HEK293 (cell line): ENCODE measurements around the gene SIGLEC1.

Experiments used
- GLI4 ChIP-seq: fragments of 450-650 bp; formaldehyde crosslinking; IDR thresholded peaks from 2 replicates; pipeline ENCODE4 v1.5.1; 2016; ENCODE audit warnings: missing biosample characterization, missing genetic modification characterization
- ZNF138 ChIP-seq: fragments of 450-650 bp; formaldehyde crosslinking; IDR thresholded peaks from 2 replicates; pipeline ENCODE4 v1.5.1; 2016; ENCODE audit warnings: missing biosample characterization, missing genetic modification characterization, borderline replicate concordance
- ZNF274 ChIP-seq, 2 experiments: fragments of 200-500 bp in 1 of 2; fragments of 450-650 bp in 1 of 2; sonication (Bioruptor generic) in 1 of 2; formaldehyde crosslinking in 1 of 2; IDR thresholded peaks; 2 replicates each; pipeline versions ENCODE4 v1.5.1 to v1.6.1; 2014 to 2016; ENCODE audit warnings: borderline replicate concordance in 1 of 2, inconsistent platforms in 1 of 2, low read length in 1 of 2, missing biosample characterization in 1 of 2, missing genetic modification characterization in 1 of 2
- ZNF549 ChIP-seq: fragments of 450-650 bp; IDR thresholded peaks from 2 replicates; pipeline ENCODE4 v1.5.1; 2018; ENCODE audit warnings: missing biosample characterization, missing genetic modification characterization, mild to moderate bottlenecking, inconsistent platforms, moderate library complexity
- ZNF677 ChIP-seq: fragments of 450-650 bp; IDR thresholded peaks from 2 replicates; pipeline ENCODE4 v1.5.0; 2018; ENCODE audit warnings: missing biosample characterization, mild to moderate bottlenecking, missing genetic modification characterization, moderate library complexity
- ZNF791 ChIP-seq: fragments of 450-650 bp; formaldehyde crosslinking; IDR thresholded peaks from 2 replicates; pipeline ENCODE4 v1.5.1; 2016; ENCODE audit warnings: missing biosample characterization, missing genetic modification characterization
- TF ChIP-seq, protein P1 (sequence below): fragments of 450-650 bp; formaldehyde crosslinking; optimal IDR thresholded peaks from 2 replicates; pipeline ENCODE3; 2016; ENCODE audit warnings: missing biosample characterization, mild to moderate bottlenecking, missing genetic modification characterization
- TF ChIP-seq, protein P2 (sequence below): fragments of 450-650 bp; formaldehyde crosslinking; IDR thresholded peaks from 2 replicates; pipeline ENCODE4 v1.5.1; 2016; ENCODE audit warnings: missing biosample characterization, missing genetic modification characterization
- TF ChIP-seq, protein P3 (sequence below): fragments of 450-650 bp; formaldehyde crosslinking; IDR thresholded peaks from 2 replicates; pipeline ENCODE4 v1.5.1; 2016; ENCODE audit warnings: missing biosample characterization, missing genetic modification characterization
- TF ChIP-seq, protein P4 (sequence below): fragments of 450-650 bp; formaldehyde crosslinking; IDR thresholded peaks from 2 replicates; pipeline ENCODE4 v1.5.1; 2016; ENCODE audit warnings: missing biosample characterization, missing genetic modification characterization

DNA sequence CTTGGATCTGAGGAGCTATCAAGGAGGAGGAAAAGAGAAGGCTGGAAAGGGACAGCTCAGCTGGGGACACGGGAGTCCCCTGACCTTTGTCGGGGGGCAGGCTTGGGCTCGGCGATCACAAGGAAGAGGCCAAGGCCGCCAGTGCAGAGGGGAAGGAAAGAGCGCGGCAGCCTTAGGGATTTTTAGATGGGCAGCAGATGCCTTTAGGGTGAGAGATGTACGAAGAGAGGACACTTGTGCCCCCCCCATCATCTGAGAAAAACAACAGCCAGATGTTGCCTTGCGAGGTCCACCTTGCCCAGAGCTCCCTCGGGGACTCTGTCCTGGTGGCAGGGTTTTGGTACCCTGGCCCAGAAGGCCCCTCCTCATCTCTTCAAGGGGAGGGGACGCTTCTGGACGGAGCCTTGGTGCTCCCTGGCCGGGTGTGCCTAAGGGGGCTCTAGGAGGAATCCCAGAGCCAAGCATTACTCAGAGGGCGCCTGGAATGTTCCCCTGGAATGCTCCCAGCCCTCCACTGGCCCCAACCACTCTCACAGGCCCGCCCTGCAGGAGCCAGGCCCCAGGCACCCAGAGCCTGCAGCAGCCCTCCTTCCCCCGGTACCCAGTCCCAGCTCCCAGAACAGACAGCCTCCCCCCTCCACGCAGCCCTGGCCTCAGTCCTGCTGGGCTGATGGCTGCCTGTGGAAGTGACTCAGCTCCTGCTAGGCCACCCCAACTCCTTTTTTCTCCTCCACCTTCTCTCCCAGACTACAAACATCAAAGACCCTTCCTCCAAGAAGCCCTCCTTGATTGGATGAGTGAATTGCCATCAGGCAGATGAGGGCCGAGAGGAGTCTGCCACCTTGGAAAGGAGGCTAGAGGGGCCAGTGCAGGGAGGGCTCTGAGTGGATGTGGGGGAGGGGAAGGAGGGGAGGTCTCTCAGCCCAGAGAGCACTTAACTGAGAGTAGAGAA lies 32.4 kb downstream of the SIGLEC1 start:
- TF ChIP-seq, protein P1, sequence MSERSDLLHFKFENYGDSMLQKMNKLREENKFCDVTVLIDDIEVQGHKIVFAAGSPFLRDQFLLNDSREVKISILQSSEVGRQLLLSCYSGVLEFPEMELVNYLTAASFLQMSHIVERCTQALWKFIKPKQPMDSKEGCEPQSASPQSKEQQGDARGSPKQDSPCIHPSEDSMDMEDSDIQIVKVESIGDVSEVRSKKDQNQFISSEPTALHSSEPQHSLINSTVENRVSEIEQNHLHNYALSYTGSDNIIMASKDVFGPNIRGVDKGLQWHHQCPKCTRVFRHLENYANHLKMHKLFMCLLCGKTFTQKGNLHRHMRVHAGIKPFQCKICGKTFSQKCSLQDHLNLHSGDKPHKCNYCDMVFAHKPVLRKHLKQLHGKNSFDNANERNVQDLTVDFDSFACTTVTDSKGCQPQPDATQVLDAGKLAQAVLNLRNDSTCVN (tag by site-specific recombination), result no peak
- TF ChIP-seq, protein P2, sequence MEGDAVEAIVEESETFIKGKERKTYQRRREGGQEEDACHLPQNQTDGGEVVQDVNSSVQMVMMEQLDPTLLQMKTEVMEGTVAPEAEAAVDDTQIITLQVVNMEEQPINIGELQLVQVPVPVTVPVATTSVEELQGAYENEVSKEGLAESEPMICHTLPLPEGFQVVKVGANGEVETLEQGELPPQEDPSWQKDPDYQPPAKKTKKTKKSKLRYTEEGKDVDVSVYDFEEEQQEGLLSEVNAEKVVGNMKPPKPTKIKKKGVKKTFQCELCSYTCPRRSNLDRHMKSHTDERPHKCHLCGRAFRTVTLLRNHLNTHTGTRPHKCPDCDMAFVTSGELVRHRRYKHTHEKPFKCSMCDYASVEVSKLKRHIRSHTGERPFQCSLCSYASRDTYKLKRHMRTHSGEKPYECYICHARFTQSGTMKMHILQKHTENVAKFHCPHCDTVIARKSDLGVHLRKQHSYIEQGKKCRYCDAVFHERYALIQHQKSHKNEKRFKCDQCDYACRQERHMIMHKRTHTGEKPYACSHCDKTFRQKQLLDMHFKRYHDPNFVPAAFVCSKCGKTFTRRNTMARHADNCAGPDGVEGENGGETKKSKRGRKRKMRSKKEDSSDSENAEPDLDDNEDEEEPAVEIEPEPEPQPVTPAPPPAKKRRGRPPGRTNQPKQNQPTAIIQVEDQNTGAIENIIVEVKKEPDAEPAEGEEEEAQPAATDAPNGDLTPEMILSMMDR (tag by site-specific recombination), result no peak
- TF ChIP-seq GLI4, result no peak
- TF ChIP-seq ZNF791, result no peak
- TF ChIP-seq, protein P3, sequence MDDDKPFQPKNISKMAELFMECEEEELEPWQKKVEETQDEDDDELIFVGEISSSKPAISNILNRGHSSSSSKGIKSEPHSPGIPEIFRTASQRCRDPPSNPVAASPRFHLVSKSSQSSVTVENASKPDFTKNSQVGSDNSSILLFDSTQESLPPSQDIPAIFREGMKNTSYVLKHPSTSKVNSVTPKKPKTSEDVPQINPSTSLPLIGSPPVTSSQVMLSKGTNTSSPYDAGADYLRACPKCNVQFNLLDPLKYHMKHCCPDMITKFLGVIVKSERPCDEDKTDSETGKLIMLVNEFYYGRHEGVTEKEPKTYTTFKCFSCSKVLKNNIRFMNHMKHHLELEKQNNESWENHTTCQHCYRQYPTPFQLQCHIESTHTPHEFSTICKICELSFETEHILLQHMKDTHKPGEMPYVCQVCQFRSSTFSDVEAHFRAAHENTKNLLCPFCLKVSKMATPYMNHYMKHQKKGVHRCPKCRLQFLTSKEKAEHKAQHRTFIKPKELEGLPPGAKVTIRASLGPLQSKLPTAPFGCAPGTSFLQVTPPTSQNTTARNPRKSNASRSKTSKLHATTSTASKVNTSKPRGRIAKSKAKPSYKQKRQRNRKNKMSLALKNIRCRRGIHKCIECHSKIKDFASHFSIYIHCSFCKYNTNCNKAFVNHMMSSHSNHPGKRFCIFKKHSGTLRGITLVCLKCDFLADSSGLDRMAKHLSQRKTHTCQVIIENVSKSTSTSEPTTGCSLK (tag by site-specific recombination), result no peak
- no peak for TF ChIP-seq ZNF274 (IDR thresholded peaks at IDR 0.05; ENCODE audit: low read length)
- TF ChIP-seq ZNF274 (tag by site-specific recombination; IDR thresholded peaks at IDR 0.05; ENCODE audit: borderline replicate concordance), result no peak
- TF ChIP-seq ZNF138, result no peak
- TF ChIP-seq ZNF549 (tag by site-specific recombination), result no peak
- TF ChIP-seq ZNF677, result no peak
- TF ChIP-seq, protein P4, sequence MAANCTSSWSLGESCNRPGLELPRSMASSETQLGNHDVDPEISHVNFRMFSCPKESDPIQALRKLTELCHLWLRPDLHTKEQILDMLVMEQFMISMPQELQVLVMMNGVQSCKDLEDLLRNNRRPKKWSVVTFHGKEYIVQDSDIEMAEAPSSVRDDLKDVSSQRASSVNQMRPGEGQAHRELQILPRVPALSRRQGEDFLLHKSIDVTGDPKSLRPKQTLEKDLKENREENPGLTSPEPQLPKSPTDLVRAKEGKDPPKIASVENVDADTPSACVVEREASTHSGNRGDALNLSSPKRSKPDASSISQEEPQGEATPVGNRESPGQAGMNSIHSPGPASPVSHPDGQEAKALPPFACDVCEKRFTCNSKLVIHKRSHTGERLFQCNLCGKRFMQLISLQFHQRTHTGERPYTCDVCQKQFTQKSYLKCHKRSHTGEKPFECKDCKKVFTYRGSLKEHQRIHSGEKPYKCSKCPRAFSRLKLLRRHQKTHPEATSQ (tag by site-specific recombination), result no peak
